ES-I3 (cell line): ENCODE data around the gene PLEKHN1.

Source experiments
- H3K36me3 ChIP-seq: 2 replicates; pipeline ENCODE4 v1.6.1; 2013; ENCODE audit warnings: mild to moderate bottlenecking, low read length, control low read depth, moderate library complexity; ENCODE audit not compliant: insufficient read depth
- H3K4me1 ChIP-seq: 2 replicates; pipeline ENCODE4 v1.6.1; 2013; ENCODE audit warnings: mild to moderate bottlenecking, control low read depth, low read length; ENCODE audit not compliant: insufficient read depth
- H3K9ac ChIP-seq: 2 replicates; pipeline ENCODE4 v1.6.1; 2013; ENCODE audit warnings: low read depth, mild to moderate bottlenecking, low read length, moderate library complexity
- H3K9me3 ChIP-seq: 2 replicates; pipeline ENCODE4 v1.6.1; 2013; ENCODE audit warnings: mild to moderate bottlenecking, low read length, moderate library complexity; ENCODE audit not compliant: control insufficient read depth, insufficient read depth

The PLEKHN1 gene

DNA sequence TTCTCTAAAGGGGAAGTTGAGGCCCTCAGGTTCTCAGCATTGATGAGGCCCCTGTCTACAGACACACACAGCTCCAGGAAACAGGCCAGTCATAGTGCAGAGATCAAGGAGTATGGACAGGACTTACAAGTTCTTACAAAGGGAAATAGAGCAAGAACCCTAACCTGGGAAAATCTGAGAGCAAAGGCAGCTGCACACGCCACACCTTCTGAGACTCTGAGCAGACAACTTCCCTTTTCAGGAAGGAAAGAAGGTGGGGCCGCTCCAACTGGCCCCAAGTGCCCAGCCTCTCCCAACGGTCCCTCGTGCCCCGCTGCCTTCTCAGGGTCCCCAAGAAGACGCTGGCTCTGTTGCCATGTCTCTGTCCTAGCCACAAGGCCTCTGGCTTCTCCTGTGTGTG is 10.8 kb upstream of the PLEKHN1 start:
- Histone ChIP-seq H3K9ac (no peak overlapping the region), H3K4me1 (no peaks in the 10 kb centered on the region), H3K9me3 (no peaks in the 10 kb centered on the region), H3K36me3 (peaks cover 9% of the 10 kb centered on the region)

DNA sequence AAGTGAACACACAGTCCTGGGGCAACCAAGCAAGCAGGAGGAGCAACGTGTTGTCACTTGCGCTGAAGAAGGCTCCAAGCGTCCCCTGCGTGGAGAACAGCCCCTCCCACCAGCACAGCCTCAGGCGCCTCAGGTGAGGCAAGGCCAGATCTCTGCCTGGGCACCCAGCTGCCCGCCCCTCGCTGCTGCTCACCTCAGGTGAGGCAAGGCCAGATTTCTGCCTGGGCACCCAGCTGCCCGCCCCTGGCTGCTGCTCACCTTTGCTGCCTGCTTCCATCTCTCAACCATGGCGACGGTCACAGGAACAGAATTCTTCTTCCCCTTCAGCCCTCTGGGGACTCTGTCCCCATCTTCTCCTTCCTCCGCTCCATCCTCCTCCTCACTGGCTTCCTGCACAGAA is 9.6 kb upstream of the PLEKHN1 start:
- Histone ChIP-seq H3K9me3 (no peaks in the 10 kb centered on the region), H3K9ac (no peak overlapping the region), H3K36me3 (peaks cover 9% of the 10 kb centered on the region), H3K4me1 (no peaks in the 10 kb centered on the region)

DNA sequence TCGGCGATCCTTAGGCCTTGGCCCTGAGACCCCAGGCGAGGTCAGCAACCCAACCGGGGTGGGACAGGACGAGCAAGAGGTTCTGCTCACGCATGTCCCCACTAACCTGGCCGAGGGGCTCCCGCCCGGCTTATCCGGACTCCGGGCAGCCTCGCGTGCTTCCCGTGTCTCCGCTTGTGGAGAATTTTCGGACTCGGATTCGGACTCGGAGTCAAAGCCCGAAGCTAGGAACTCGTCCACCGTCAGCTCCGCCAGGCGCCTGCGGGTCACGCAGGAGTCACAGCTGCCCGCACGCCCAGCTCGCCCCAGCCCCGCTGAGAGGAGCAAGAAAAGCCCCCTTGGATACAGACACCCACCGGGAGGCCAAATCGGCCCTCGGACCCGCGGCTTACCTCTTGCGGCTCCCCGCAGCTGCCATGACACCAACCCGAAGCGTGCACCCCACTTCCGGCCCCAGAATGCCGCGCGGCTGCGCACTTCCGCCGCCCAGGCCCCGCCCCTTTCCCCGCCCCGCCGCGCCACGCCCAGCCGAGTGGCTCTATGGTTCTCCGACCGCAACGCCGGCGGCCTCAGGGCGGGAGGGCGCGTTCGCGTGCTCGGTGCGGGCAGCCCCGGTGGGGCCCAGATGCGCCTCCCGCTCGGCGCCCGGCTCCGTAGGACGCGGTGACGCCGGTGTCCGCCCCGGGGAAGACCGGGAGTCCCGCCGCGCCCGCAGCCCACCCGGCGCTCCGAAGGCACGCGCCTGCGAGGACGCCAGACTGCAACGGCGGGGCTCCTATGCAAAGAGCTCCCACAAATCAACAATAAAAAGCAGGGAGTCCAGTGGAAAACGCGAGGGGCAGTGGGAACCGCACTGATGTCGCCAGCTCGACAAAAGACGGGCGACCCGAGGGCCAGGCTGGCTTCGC is 7.2 kb upstream of the PLEKHN1 start, which contains the start of gene NOC2L:
TSS of gene NOC2L (minus strand) at position 434 of the 908 bp plus-strand sequence. CDS start at position 418, 16 bp downstream.
- H3K9ac ChIP-seq, result peak within 1 kb of the TSS; percentile 85
- H3K9me3 ChIP-seq, result no peaks in the 10 kb centered on the region
- no peaks in the 10 kb centered on the region for H3K4me1 ChIP-seq
- peaks cover 4% of the 10 kb centered on the region for H3K36me3 ChIP-seq

DNA sequence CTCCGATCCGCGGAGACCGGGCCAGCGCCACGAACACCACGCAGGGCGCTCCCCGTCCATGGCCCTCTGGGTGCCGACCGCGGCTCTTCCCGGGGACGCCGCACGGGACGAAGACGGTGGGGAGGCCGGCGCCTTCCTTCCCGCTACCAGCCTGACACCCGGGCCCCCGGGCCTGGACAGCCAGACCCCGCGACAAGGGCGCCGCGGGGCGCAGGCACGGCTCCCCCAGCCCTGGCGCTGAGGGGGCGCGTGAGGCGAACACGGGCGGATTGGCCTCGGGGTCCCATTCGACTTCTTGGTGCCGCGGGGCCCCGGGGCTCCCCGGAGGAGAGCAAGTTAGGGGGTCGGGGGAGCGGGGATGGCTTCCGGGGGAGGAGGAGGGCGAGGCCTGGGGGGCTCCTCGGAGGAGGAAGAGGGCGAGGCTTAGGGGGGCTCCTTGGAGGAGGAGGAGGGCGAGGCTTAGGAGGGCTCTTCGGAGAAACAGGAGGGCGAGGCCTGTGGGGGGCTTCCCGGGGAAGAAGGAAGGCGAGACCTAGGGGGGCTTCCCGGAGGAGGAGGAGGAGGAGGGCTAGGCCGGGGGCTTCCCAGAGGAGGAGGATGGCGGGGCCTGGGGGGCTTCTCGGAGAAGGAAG is 6.4 kb upstream of the PLEKHN1 start:
- Histone ChIP-seq H3K4me1 (no peaks in the 10 kb centered on the region), H3K9me3 (no peaks in the 10 kb centered on the region), H3K36me3 (peaks cover 4% of the 10 kb centered on the region; the same call in 1 of the 2 replicates), H3K9ac (peak overlapping the region; percentile 62; the same call in 1 of the 2 replicates)

DNA sequence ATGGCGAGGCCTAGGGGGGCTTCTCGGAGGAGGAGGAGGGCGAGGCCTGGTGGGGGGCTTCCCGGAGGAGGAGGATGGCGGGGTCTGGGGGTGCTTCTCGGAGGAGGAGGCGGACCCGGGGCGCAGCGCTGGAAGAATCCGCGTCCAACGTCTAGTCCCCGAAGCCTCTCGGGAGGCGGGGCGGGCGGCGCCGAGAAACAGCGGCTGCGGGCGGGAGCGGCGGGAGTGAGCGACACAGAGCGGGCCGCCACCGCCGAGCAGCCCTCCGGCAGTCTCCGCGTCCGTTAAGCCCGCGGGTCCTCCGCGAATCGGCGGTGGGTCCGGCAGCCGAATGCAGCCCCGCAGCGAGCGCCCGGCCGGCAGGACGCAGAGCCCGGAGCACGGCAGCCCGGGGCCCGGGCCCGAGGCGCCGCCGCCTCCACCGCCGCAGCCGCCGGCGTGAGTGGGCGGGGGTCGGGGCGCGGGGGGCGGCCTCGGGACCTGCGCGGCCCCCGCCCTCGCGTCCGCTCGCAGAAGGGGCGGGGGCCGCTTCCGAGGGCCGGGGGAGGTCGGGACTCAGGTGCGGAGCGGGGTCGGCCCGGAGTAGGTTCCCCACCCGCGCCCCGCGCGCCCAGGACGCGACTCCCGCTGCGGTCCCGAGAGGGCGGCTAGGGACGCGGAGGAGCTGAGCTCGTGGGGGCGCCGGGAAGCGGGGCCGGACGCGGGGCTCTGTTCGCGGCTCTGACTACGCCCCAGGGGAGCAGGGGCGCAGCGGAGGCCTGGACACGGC is 5.7 kb upstream of the PLEKHN1 start, which contains the start of gene KLHL17:
TSS of gene KLHL17 (plus strand) at position 222 of the 769 bp plus-strand sequence. CDS start at position 332, 110 bp downstream.
- H3K9ac ChIP-seq, result peak within 1 kb of the TSS; percentile 62; the same call in 1 of the 2 replicates
- peaks cover 2% of the 10 kb centered on the region; the same call in 1 of the 2 replicates for H3K36me3 ChIP-seq
- no peaks in the 10 kb centered on the region for H3K9me3 ChIP-seq
- H3K4me1 ChIP-seq, result no peaks in the 10 kb centered on the region

DNA sequence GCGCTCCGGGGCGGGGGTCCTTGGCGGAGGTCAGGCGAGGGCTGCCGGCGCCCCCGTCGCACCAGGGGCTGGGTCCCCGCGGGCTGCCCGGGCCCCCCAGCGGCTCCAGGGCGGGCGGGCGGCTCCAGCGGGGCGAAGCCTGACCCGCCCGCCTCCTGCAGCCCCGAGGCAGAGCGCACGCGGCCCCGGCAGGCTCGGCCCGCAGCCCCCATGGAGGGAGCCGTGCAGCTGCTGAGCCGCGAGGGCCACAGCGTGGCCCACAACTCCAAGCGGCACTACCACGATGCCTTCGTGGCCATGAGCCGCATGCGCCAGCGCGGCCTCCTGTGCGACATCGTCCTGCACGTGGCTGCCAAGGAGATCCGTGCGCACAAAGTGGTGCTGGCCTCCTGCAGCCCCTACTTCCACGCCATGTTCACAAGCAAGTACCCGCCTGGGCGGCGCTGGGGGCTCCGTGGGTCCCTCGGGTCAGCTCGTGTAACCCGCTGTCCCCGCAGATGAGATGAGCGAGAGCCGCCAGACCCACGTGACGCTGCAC is 5.1 kb upstream of the PLEKHN1 start:
- Histone ChIP-seq H3K4me1 (no peaks in the 10 kb centered on the region; the same call in 1 of the 2 replicates), H3K9me3 (no peaks in the 10 kb centered on the region), H3K36me3 (no peaks in the 10 kb centered on the region; the same call in 1 of the 2 replicates), H3K9ac (peak overlapping the region; percentile 62; the same call in 1 of the 2 replicates)

DNA sequence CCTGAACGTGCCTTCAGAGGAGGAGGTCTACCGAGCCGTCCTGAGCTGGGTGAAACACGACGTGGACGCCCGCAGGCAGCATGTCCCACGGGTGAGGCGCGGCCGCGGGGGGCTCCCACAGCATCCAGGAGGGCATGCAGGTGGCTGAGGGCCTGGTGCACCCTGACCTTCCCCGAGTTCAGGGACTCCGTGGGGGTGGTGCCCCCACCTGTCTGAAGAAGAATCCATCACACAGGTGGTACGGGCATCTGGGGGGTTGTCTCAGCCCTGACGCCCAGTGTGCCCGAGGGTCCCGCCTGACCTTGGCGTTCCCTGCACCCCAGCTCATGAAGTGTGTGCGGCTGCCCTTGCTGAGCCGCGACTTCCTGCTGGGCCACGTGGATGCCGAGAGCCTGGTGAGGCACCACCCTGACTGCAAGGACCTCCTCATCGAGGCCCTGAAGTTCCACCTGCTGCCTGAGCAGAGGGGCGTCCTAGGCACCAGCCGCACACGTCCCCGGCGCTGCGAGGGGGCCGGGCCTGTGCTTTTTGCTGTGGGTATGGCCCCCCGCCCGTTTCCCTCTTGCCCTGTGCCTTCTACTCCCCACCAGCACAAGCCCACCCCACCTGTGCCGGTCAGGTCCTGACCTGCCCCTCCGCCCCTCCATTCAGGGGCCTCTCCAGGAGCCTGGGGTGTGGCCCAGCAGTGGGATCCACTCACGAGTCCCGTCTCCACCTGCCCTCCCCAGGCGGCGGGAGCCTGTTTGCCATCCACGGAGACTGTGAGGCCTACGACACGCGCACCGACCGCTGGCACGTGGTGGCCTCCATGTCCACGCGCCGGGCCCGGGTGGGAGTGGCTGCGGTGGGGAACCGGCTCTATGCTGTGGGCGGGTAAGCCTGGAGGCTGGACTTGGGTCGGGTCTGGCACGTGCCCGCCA is 3.6 kb upstream of the PLEKHN1 start:
- no peak overlapping the region for H3K9ac ChIP-seq
- H3K36me3 ChIP-seq, result no peaks in the 10 kb centered on the region
- H3K9me3 ChIP-seq, result no peaks in the 10 kb centered on the region
- H3K4me1 ChIP-seq, result no peaks in the 10 kb centered on the region; the same call in 1 of the 2 replicates

DNA sequence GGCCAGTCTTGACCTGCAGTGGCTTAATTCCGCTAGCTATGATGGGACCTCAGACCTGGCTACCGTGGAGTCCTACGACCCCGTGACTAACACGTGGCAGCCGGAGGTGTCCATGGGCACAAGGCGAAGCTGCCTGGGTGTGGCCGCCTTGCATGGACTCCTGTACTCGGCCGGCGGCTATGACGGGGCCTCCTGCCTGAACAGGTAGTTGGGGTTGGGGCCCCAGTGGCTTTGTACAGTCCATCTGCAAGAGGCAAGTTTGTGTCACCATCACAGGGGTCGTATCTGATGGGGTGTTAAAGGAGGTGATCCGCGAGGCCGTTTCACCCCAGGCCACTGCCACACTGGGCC is 3.0 kb upstream of the PLEKHN1 start:
- no peaks in the 10 kb centered on the region for H3K9me3 ChIP-seq
- H3K36me3 ChIP-seq, result no peaks in the 10 kb centered on the region
- H3K4me1 ChIP-seq, result no peaks in the 10 kb centered on the region; the same call in 1 of the 2 replicates
- no peak overlapping the region for H3K9ac ChIP-seq

DNA sequence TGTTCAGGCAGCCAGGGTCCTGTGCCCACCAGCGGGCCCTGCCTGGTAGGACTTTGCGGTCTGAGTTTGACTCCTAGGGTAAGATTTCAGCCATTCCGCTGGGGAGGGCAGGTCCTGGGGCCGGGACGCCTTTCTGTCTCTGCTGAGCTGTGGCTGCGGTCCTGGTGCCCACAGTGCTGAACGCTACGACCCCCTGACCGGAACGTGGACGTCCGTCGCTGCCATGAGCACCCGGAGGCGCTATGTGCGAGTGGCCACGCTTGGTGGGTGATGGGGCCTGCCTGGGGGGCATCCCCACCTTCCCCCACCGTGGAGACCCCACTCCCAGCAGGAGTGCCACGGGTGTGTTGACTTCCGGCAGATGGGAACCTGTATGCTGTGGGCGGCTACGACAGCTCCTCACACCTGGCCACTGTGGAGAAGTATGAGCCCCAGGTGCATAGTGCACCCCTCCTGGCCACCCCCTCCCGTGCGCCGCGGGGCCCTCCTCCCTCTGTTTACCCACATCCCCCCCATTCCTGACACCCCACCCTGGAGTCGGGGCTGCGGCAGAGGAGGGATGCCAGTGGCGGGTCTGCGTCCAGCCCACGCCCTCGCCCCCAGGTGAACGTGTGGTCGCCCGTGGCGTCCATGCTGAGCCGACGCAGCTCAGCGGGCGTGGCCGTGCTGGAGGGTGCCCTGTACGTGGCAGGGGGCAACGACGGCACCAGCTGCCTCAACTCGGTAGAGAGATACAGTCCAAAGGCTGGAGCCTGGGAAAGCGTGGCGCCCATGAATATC is 2.3 kb upstream of the PLEKHN1 start:
- H3K36me3 ChIP-seq, result no peaks in the 10 kb centered on the region
- H3K9ac ChIP-seq, result no peak overlapping the region
- no peaks in the 10 kb centered on the region; the same call in 1 of the 2 replicates for H3K4me1 ChIP-seq
- H3K9me3 ChIP-seq, result no peaks in the 10 kb centered on the region

DNA sequence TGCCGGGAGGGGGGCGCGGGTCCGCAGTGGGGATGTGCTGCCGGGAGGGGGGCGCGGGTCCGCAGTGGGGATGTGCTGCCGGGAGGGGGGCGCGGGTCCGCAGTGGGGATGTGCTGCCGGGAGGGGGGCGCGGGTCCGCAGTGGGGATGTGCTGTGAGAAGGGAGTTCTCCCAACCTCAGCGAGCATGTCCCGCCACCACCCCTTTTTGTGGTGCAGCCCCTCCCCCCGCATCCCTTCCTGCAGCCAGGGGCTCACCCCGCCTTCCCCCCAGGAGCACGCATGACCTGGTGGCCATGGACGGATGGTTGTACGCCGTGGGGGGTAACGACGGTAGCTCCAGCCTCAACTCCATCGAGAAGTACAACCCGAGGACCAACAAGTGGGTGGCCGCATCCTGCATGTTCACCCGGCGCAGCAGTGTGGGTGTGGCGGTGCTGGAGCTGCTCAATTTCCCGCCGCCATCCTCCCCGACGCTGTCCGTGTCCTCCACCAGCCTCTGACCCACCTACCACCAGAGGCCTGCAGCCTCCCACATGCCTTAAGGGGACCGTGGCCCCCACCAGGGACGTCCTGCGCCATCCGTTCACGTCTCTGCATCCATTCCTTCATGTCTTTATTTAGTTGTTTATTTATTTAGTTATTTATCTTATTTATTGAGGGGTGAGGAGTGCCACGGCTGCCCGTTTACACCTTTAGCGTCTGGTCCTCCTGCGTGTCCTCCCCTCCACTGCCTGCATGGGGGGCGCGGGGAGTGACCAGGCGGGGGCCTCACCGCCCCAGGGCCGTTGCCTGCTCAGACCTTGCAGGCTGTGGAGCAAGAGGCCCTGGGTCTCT is 1.4 kb upstream of the PLEKHN1 start:
- Histone ChIP-seq H3K9ac (no peak overlapping the region), H3K36me3 (no peaks in the 10 kb centered on the region), H3K9me3 (no peaks in the 10 kb centered on the region), H3K4me1 (no peaks in the 10 kb centered on the region; the same call in 1 of the 2 replicates)

DNA sequence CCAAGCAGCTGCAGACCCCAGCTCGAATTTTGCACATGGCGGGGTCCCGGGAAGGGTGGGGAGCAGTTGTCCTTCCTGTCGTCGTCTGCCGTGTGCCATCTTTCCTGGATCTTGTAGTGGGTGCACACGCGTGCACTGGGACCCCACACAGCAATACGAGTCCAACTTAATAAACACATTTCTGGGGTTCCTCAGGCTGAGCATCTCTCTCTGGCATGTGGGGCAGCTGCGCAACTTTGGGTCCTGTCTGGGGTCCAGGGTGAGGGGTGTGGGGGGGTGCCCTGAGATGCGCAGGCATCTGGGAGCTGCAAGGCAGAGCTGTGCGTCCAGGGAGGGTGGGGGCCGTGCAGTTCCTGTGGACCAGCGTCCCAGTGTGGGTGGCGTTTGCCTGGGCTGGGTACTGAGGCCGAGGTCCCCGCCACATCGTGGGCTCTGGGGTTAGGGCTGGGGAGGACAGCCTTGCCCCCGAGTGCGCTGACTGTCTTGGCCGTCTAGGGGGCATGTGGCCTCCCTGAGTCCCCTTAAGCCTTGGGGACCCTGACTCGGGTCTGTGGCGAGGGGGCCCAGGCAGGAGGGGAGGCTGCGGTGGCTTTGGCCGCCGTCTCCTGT is 652 bp upstream of the PLEKHN1 start:
- H3K36me3 ChIP-seq, result no peaks in the 10 kb centered on the region
- no peaks in the 10 kb centered on the region; the same call in 1 of the 2 replicates for H3K4me1 ChIP-seq
- H3K9me3 ChIP-seq, result no peaks in the 10 kb centered on the region
- peak overlapping the region; percentile 75; the same call in 1 of the 2 replicates for H3K9ac ChIP-seq
